CD4-positive, alpha-beta T cell treated with Interleukin-2 at 100 ng/mL for 4 hours (primary cell): ENCODE data around the gene SYTL5.

Source experiments
- DNase-seq: peaks from one replicate; pipeline ENCODE4 v3.0.0-alpha.2; 2020; ENCODE audit warnings: low spot score

The SYTL5 gene

GRCh38 chrX:38028300-38028699 lies 21.9 kb downstream of the SYTL5 start:
- no peak for DNase-seq

GRCh38 chrX:38036466-38036865 lies 30.1 kb downstream of the SYTL5 start:
- no peak for DNase-seq

GRCh38 chrX:38038501-38038900 lies 32.1 kb downstream of the SYTL5 start:
- no peak for DNase-seq

GRCh38 chrX:38041237-38041636 lies 34.9 kb downstream of the SYTL5 start:
- no peak for DNase-seq

GRCh38 chrX:38044701-38045100 lies 38.3 kb downstream of the SYTL5 start:
- no peak for DNase-seq

- no peak for DNase-seq
Observed at GRCh38 chrX:38045538-38046096, 39.3 kb downstream of the SYTL5 start.

- DNase-seq, result no peak
Observed at GRCh38 chrX:38048886-38049285, 42.5 kb downstream of the SYTL5 start.

GRCh38 chrX:38050806-38051205 lies 44.5 kb downstream of the SYTL5 start:
- DNase-seq, result no peak

- no peak for DNase-seq
Observed at GRCh38 chrX:38052096-38052495, 45.7 kb downstream of the SYTL5 start.

- no peak for DNase-seq
Observed at GRCh38 chrX:38055170-38055847, 49.0 kb downstream of the SYTL5 start.

- DNase-seq, result no peak
Observed at GRCh38 chrX:38060331-38060878, 54.1 kb downstream of the SYTL5 start.

GRCh38 chrX:38061335-38061734 lies 55.0 kb downstream of the SYTL5 start:
- no peak for DNase-seq

GRCh38 chrX:38066934-38067333 lies 60.6 kb downstream of the SYTL5 start:
- no peak for DNase-seq

GRCh38 chrX:38069273-38069672 lies 62.9 kb downstream of the SYTL5 start:
- no peak for DNase-seq

- DNase-seq, result no peak
Observed at GRCh38 chrX:38069991-38070390, 63.6 kb downstream of the SYTL5 start.

GRCh38 chrX:38079463-38079862 lies 73.1 kb downstream of the SYTL5 start:
- DNase-seq, result no peak

GRCh38 chrX:38080808-38081207 lies 74.5 kb downstream of the SYTL5 start:
- no peak for DNase-seq

GRCh38 chrX:38081909-38082308 lies 75.6 kb downstream of the SYTL5 start:
- no peak for DNase-seq

GRCh38 chrX:38082309-38082708 lies 76.0 kb downstream of the SYTL5 start:
- no peak for DNase-seq

- DNase-seq, result no peak
Observed at GRCh38 chrX:38085813-38086212, 79.5 kb downstream of the SYTL5 start.

- no peak for DNase-seq
Observed at GRCh38 chrX:38086451-38087215, 80.3 kb downstream of the SYTL5 start.

- DNase-seq, result no peak
Observed at GRCh38 chrX:38087594-38087993, 81.2 kb downstream of the SYTL5 start.
